Measurements from ENCODE around the gene FLNB. TPM values are rescaled to one million over a fixed set of nuclear protein-coding genes. Genes with fewer than 3 reads are reported as not detected.
"Not testable (repeated sequence)": the region's sequence is repeated elsewhere in the genome, so short reads cannot be mapped to it uniquely, and the experiment has no call there.

FLNB gene
- total RNA-seq, 4 donors from 2014 or later = 164 to 258 (median 242) TPM

GRCh38 chr3:58048301-58048700 lies 40.1 kb downstream of the FLNB start:
- no peaks in the 10 kb centered on the region for H3K36me3 ChIP-seq
- H3K4me1 ChIP-seq = peaks cover 81 to 86% of the 10 kb centered on the region in 2 donors
- no peaks in the 10 kb centered on the region for H3K9me3 ChIP-seq
- intact Hi-C loops (cut with DNase I) = no loop called here
- peak overlapping the region; percentile 87 to 96 (median 93) for H3K27ac ChIP-seq
- DNase-seq = peak; percentile 88 to 90
- no peak overlapping the region for H3K4me3 ChIP-seq (replicated peaks in 1 of 3)
- 26 to 49% methylated on average over 4 of the region's 4 CpGs for WGBS, 2 donors
- no peaks in the 10 kb centered on the region for H3K27me3 ChIP-seq
- TF ChIP-seq CTCF (IDR thresholded peaks at IDR 0.05) (no peak), POLR2A (IDR thresholded peaks at IDR 0.05) (peak in 1 of 2 donors; percentile 48)

GRCh38 chr3:58049143-58049785 lies 41.0 kb downstream of the FLNB start:
- Histone ChIP-seq H3K36me3 (no peaks in the 10 kb centered on the region), H3K9me3 (no peaks in the 10 kb centered on the region), H3K27me3 (no peaks in the 10 kb centered on the region), H3K4me3 (replicated peaks in 1 of 3) (no peak overlapping the region), H3K4me1 (peaks cover 76 to 82% of the 10 kb centered on the region in 2 donors), H3K27ac (peak overlapping the region; percentile 87 to 96 (median 93))
- TF ChIP-seq POLR2A (IDR thresholded peaks at IDR 0.05) (no peak), CTCF (IDR thresholded peaks at IDR 0.05) (peak in 1 of 6 experiments; percentile 18)
- intact Hi-C loops (cut with DNase I) = no loop called here
- peak; percentile 86 to 87 for DNase-seq
- 63% methylated on average over 10 of the region's 10 CpGs for WGBS, 2 donors

- no peaks in the 10 kb centered on the region for H3K36me3 ChIP-seq
- H3K27me3 ChIP-seq = no peaks in the 10 kb centered on the region
- no peaks in the 10 kb centered on the region for H3K9me3 ChIP-seq
- H3K27ac ChIP-seq = peak overlapping the region; percentile 87 to 96 (median 93)
- DNase-seq = peak; percentile 91 to 92
- H3K4me3 ChIP-seq (replicated peaks in 1 of 3) = no peak overlapping the region
- peaks cover 65 to 68% of the 10 kb centered on the region in 2 donors for H3K4me1 ChIP-seq
- TF ChIP-seq POLR2A (IDR thresholded peaks at IDR 0.05) (peak in 1 of 2 donors; percentile 38), CTCF (IDR thresholded peaks at IDR 0.05) (no peak)
- WGBS, 2 donors = 38 to 39% methylated on average over 9 of the region's 9 CpGs
- intact Hi-C loops (cut with DNase I) = no loop called here
Observed at GRCh38 chr3:58051196-58051595, 43.0 kb downstream of the FLNB start.

DNA sequence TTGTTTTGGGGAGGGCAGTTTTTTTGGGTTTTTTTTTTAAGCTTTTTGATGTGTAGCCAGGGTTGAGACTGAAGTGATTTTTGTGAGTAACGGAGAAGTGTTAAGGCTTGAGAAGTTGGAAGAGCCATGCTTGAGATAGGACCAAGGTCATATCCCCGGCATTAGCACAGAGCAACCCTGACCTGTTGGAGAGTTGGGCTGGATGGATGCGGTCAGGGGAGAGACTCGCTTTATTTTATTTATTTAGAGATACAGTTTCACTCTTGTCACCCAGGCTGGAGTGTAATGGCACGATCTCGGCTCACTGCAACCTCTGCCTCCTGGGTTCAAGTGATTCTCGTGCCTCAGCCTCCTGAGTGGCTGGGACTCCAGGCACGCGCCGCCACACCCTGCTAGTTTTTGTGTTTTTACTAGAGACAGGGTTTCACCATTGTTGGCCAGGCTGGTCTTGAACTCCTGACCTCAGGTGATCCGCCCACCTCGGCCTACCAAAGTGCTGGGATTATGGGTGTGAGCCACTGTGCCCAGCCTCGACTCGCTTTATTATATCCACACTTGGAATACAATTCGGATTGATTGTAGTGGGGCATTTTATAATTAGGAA lies 43.5 kb downstream of the FLNB start:
- intact Hi-C loops (cut with DNase I); H3K36me3 ChIP-seq; DNase-seq; H3K9me3 ChIP-seq; H3K27me3 ChIP-seq; H3K4me3 ChIP-seq (replicated peaks in 1 of 3): not testable (repeated sequence)
- Histone ChIP-seq H3K4me1 (peaks cover 65 to 68% of the 10 kb centered on the region in 2 donors), H3K27ac (peak overlapping the region; percentile 87 to 96 (median 93))
- 71 to 78% methylated on average over 15 of the region's 15 CpGs for WGBS, 2 donors

- Histone ChIP-seq H3K4me1 (peaks cover 59 to 63% of the 10 kb centered on the region in 2 donors), H3K27me3 (no peaks in the 10 kb centered on the region), H3K36me3 (no peaks in the 10 kb centered on the region), H3K27ac (peak overlapping the region; percentile 87 to 96 (median 93)), H3K4me3 (replicated peaks in 1 of 3) (no peak overlapping the region), H3K9me3 (no peaks in the 10 kb centered on the region)
- intact Hi-C loops (cut with DNase I) = no loop called here
- 48 to 49% methylated on average over 6 to 8 of the region's 8 CpGs for WGBS, 2 donors
- peak; percentile 80 to 85 for DNase-seq
- no peak for TF ChIP-seq POLR2A (IDR thresholded peaks at IDR 0.05)
Observed at GRCh38 chr3:58052373-58053273, 44.4 kb downstream of the FLNB start.

Data from thyroid gland (tissue), 4 donors.